NCI-H2081 (cell line): ENCODE data around the gene BMAL1.

Source experiments
- DNase-seq, 2 experiments: peaks; one replicate each; lab custom pipeline; 2025; lab: John Stamatoyannopoulos, UW

BMAL1 gene

GRCh38 chr11:13261591-13262061 is 16.0 kb upstream of the BMAL1 start:
- DNase-seq, result no peak

- DNase-seq, result no peak
These were observed 15.5 kb upstream of the BMAL1 start for GRCh38 chr11:13262096-13262495.

GRCh38 chr11:13268791-13269190 is 8.8 kb upstream of the BMAL1 start:
- no peak for DNase-seq

GRCh38 chr11:13269775-13270174 is 7.8 kb upstream of the BMAL1 start:
- DNase-seq, result no peak

- DNase-seq, result no peak
These were observed 6.4 kb upstream of the BMAL1 start for GRCh38 chr11:13271060-13271693.

- DNase-seq, result no peak
These were observed 1.1 kb upstream of the BMAL1 start for GRCh38 chr11:13276454-13276831.

GRCh38 chr11:13276832-13277767 is 490 bp upstream of the BMAL1 start:
- peak; percentile 96 to 99 for DNase-seq

GRCh38 chr11:13278609-13279486 is 1.3 kb downstream of the BMAL1 start:
- DNase-seq, result no peak

GRCh38 chr11:13279487-13279834 is 1.9 kb downstream of the BMAL1 start:
- DNase-seq, result no peak

GRCh38 chr11:13280092-13280722 is 2.6 kb downstream of the BMAL1 start:
- DNase-seq, result no peak

- DNase-seq, result no peak
These were observed 3.2 kb downstream of the BMAL1 start for GRCh38 chr11:13280777-13281176.

- no peak for DNase-seq
These were observed 6.0 kb downstream of the BMAL1 start for GRCh38 chr11:13283636-13284035.

GRCh38 chr11:13284776-13285588 is 7.4 kb downstream of the BMAL1 start:
- DNase-seq, result no peak

GRCh38 chr11:13286279-13286821 is 8.8 kb downstream of the BMAL1 start:
- no peak for DNase-seq

GRCh38 chr11:13287036-13287435 is 9.4 kb downstream of the BMAL1 start:
- DNase-seq, result no peak

GRCh38 chr11:13287681-13288080 is 10.1 kb downstream of the BMAL1 start:
- no peak for DNase-seq

- DNase-seq, result no peak
These were observed 10.9 kb downstream of the BMAL1 start for GRCh38 chr11:13288375-13289029.

GRCh38 chr11:13289081-13289480 is 11.5 kb downstream of the BMAL1 start:
- no peak for DNase-seq

GRCh38 chr11:13290221-13290980 is 12.8 kb downstream of the BMAL1 start:
- DNase-seq, result no peak
